ENCODE results near the gene ELANE.

ELANE gene

DNA sequence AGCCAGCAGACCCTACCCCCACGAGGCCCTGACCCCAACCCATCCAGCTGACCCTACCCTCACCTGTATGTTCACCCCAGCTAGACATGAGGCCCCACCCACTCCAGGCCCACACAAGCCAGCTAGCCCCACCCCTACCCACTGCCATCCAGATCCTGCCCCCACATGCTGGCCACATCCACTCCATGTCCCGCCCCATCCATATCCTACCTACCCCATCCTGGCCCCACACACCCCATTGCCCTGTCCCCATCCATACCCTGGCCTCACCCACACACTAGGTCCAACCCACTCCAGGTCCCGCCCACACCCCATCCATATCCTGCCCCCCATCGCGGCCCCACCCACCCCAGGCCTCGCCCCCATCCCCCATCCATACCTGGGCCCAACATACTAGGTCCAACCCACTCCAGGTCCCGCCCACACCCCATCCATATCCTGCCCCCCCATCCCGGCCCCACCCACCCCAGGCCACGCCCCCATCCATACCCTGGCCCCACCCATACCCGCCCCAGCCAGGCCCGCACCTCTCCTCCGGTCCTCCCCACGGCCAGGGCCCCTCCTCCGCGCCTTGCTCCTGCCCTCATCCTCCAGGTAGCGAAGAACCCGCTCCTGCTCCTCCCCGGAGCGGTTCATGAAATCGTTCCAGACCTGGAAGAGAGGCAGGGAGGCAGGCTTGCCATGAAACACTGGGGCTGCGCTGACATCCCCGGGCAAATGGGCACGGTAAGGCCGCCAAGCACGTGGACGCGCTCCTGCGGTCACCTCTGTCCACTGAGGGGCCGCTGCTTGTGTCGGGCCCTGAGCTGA, 48.4 kb downstream of the ELANE start:
- peak; percentile 39 for DNase-seq

DNA sequence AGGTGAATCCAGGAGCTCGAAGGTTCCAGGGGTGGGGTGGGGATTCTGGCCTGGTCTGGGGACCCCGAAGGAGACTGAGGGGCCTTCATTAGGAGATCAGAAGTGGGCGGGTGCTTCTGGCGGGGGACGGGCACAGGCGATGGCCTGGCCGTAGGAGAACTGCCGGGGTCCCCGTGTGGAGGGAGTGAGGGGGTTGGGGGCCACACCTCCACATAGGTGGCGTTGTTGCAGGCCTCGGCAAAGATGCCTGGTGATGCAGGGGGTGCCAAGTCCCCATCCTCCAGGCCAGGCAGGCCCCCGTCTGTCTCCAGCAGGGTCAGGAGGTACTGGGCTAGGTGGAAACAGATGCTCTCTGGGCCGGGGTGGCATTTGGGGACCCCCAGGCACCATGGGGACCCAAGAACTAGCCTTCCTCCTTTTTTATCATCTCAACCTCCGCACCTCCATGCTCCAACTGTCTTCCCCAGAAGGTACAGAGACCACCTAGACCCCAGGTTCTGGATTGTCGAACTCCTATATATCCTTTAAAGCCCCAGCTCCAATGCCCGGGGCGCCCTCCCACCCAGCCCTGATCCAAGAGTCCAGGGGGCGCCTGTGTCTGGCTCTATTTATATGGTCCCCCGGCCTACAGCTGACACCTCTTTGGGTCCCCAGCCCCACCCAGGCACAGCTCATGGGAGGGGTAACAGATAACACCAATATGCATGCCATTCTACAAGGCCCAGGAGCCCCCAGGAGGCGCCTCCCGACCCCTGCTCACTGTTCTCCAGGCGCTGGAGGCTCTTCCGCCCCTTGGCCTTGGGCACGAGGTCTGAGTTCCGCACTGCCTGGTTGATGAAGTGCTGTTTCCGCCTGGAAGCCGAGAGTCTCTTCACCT, 49.4 kb downstream of the ELANE start:
- no peak for DNase-seq

DNA sequence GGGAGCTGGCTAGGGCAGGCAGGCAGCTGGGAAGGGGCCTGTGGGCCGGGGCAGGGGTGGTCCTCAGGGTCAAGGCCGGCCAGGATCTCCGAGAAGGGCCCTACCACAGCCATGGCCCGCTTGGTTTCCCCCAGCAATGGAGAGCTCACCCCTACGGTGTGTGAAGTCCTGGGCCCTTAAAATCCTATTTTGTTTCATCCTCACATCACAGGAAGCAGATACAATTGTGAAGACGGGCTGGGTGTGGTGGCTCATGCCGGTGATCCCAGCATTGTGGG, 49.9 kb downstream of the ELANE start:
- no peak for DNase-seq

DNA sequence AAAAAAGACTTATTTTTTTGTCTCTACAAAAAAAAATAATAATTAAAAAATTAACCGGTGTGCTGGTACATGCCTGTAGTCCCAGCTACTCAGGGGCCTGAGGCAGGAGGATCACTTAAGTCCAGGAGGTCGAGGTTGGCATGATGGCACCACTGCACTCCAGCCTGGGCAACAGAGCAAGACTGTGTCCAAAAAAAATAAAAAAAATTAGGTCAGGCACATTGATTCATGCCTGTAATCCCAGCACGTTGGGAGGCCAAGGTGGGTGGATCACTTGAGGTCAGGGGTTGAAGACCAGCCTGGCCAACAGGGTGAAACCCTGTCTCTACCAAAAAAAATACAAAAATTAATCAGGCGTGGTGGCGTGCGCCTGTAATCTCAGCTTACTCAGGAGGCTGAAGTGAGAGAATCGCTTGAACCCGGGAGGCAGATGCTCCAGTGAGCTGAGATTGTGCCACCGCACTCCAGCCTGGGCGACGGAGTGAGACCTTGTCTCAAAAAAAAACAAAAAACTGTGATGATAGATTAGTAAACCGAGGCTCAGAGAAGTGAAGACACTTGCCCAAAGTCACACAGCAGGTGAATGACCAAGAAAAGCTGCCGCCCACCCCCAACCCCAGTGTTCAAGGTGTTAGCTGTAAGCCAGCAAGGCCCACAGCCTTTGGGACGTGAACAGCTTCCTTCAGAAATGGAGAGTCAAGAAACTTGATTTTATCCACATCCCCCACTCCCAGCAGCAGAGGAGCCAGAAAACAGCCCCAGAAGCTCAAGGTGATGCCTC, 50.5 kb downstream of the ELANE start:
- DNase-seq: no peak

DNA sequence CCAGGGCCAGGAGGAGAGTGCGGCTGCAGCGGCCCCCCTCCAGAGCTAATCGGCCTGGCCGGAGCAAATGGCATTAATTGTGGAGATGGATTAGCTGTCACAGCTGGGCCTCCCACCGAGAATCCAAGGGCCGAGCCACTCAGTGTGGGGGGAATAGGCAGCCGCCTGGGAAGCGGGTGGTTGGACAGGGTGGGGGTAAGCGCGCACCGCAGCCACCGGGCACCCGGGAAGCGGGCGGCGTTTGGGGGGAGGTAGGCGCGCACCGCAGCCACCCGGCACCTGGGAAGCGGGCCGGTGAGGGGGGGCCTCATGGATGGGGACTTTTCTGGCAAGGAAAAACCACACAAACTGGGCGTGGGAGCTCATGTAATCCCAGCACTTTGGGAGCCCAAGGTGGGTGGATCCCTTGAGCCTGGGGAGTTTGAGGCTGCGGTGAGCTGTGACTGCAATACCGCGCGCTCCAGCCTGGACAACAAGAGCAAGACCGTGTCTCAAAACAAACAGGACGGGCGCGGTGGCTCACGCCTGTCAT, 51.2 kb downstream of the ELANE start:
- no peak for DNase-seq

DNA sequence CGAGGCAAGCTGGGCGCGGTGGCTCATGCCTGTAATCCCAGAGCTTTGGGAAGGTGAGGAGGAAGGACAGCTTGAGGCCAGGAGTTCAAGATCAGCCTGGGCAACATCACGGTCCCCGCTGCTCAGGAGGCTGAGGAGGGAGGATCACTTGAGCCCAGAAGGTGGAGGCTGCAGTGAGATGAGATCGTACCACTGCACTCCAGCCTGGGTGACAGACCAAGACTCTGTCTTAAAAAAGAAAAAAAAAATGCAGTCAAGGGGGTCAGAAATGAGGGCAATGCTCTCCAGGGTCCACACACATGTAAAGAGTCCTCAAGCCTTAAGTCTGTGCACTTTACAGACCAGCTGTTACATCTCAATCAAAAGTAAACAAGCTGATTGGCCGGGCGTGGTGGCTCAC, 52.4 kb downstream of the ELANE start:
- no peak for DNase-seq

Measured in NCI-H2171 (cell line).